GM12878 (cell line): ENCODE data around the gene PDE7B. TPM values are rescaled to one million over a fixed set of nuclear protein-coding genes. Genes with fewer than 3 reads are reported as not detected.

Experiments used
- ATAC-seq: fragments of 200-7000 bp; cut with Tn5 transposase; 3 replicates; pipeline ENCODE4 v1.9.1; 2020; ENCODE audit warnings: mild to moderate bottlenecking, moderate library complexity
- BruUV-seq: library from RNA; stranded (reverse); fragments of 400-500 nt; replicated peaks from 2 replicates; lab custom pipeline; 2021; lab: Mats Ljungman, UMichigan
- CTCF ChIA-PET: fragments of 300-600 bp; sonication (Branson Sonifier 250); formaldehyde crosslinking; extraction: SDS; loops from one replicate; lab custom pipeline; 2021; ENCODE audit warnings: inconsistent platforms; lab: Yijun Ruan, JAX
- POLR2A ChIA-PET: fragments of 350-600 bp; formaldehyde crosslinking; extraction: SDS; loops from one replicate; lab custom pipeline; 2021; ENCODE audit warnings: inconsistent platforms; lab: Charles Lee
- RAD21 ChIA-PET: fragments of 300-600 bp; sonication (Branson Sonifier 250); formaldehyde crosslinking; loops from one replicate; lab custom pipeline; 2023; ENCODE audit warnings: antibody characterized with exemption; ENCODE audit not compliant: unreplicated experiment; lab: Charles Lee
- SMC1A ChIA-PET: fragments of 300-600 bp; sonication (Branson Sonifier 250); formaldehyde crosslinking; loops from one replicate; lab custom pipeline; 2023; ENCODE audit not compliant: unreplicated experiment, uncharacterized antibody; lab: Charles Lee
- DNase-seq: peaks from one replicate; pipeline ENCODE4 v3.0.0-alpha.2; 2011; ENCODE audit warnings: low read depth, low spot score
- FAIRE-seq: peaks from 3 replicates; lab custom pipeline; 2011; peaks lifted over from hg19 to GRCh38; lab: Jason Lieb, UNC
- H2AFZ ChIP-seq: 2 replicates; pipeline ENCODE4 v1.6.0; 2011; ENCODE audit warnings: low read depth, low read length, control low read depth; ENCODE audit not compliant: control insufficient read depth
- H3K27ac ChIP-seq: 2 replicates; pipeline ENCODE4 v1.5.1; 2011; ENCODE audit warnings: control low read depth; ENCODE audit not compliant: control insufficient read depth, insufficient read depth
- H3K27me3 ChIP-seq, 2 experiments: replicated peaks in 1 of 2; 2 replicates each; pipeline versions ENCODE4 v1.6.0 to v1.6.1; 2011; ENCODE audit warnings: low read length in 1 of 2; ENCODE audit not compliant: control insufficient read depth in 2 of 2, insufficient read depth in 2 of 2
- H3K36me3 ChIP-seq, 2 experiments: 2 replicates each; pipeline ENCODE4 v1.5.1; 2011; ENCODE audit warnings: low read length in 1 of 2; ENCODE audit not compliant: control insufficient read depth in 2 of 2, insufficient read depth in 2 of 2
- H3K4me1 ChIP-seq: 2 replicates; pipeline ENCODE4 v1.6.1; 2011; ENCODE audit warnings: mild to moderate bottlenecking, low read length, moderate library complexity, mixed read lengths; ENCODE audit not compliant: control insufficient read depth, insufficient read depth
- H3K4me2 ChIP-seq: 2 replicates; pipeline ENCODE4 v1.6.0; 2011; ENCODE audit warnings: control low read depth; ENCODE audit not compliant: control insufficient read depth, insufficient read depth
- H3K4me3 ChIP-seq: fragments of 200-600 bp; sonication (generic); 2 replicates; pipeline ENCODE4 v1.5.1; 2016
- H3K79me2 ChIP-seq: 2 replicates; pipeline ENCODE4 v1.6.0; 2011; ENCODE audit warnings: low read length; ENCODE audit not compliant: control insufficient read depth, insufficient read depth
- H3K9ac ChIP-seq: 2 replicates; pipeline ENCODE4 v1.8.0; 2011; ENCODE audit warnings: low read length, control low read depth, mixed read lengths; ENCODE audit not compliant: control insufficient read depth, insufficient read depth
- H3K9me3 ChIP-seq: replicated peaks from 3 replicates; pipeline ENCODE4 v1.5.1; 2011; ENCODE audit warnings: mild to moderate bottlenecking, low read length; ENCODE audit not compliant: control insufficient read depth, insufficient read depth
- H4K20me1 ChIP-seq: 2 replicates; pipeline ENCODE4 v1.6.0; 2011; ENCODE audit not compliant: control insufficient read depth, insufficient read depth
- EED ChIP-seq: sonication (generic); IDR thresholded peaks from 2 replicates; pipeline ENCODE4 v1.6.1; 2016; ENCODE audit warnings: antibody characterized with exemption, low read depth
- EZH2 ChIP-seq: IDR thresholded peaks from 2 replicates; pipeline ENCODE4 v1.6.1; 2012; ENCODE audit warnings: low read depth, mild to moderate bottlenecking, control low read depth, inconsistent platforms, low read length, borderline replicate concordance; ENCODE audit not compliant: control insufficient read depth
- IKZF1 ChIP-seq: fragments of 450-650 bp; conservative IDR thresholded peaks from 2 replicates; pipeline ENCODE4 v1.6.1; 2017; ENCODE audit warnings: antibody characterized with exemption, mild to moderate bottlenecking
- KAT2A ChIP-seq: conservative IDR thresholded peaks from 2 replicates; pipeline ENCODE4 v1.6.1; 2011; ENCODE audit warnings: low read depth, low read length; ENCODE audit not compliant: control insufficient read depth
- KDM1A ChIP-seq: fragments of 200-600 bp; sonication (generic); IDR thresholded peaks from 2 replicates; pipeline ENCODE4 v1.6.1; 2016; ENCODE audit warnings: borderline replicate concordance
- MTA3 ChIP-seq: IDR thresholded peaks from 2 replicates; pipeline ENCODE4 v1.6.1; 2012; ENCODE audit warnings: low read length, inconsistent platforms, borderline replicate concordance
- MXI1 ChIP-seq: fragments of 150-350 bp; IDR thresholded peaks from 2 replicates; pipeline ENCODE4 v1.6.1; 2011; ENCODE audit warnings: low read depth, mild to moderate bottlenecking, inconsistent platforms, low read length, improper control_type of control experiment
- MYB ChIP-seq: fragments of 150-350 bp; IDR thresholded peaks from 2 replicates; pipeline ENCODE4 v1.6.1; 2014; ENCODE audit warnings: mild to moderate bottlenecking, low read depth, low read length, borderline replicate concordance
- NBN ChIP-seq: fragments of 450-650 bp; IDR thresholded peaks from 2 replicates; pipeline ENCODE4 v1.6.1; 2016
- NFYA ChIP-seq: IDR thresholded peaks from 2 replicates; pipeline ENCODE4 v1.6.1; 2011; ENCODE audit warnings: low read depth, mild to moderate bottlenecking, low read length, improper control_type of control experiment, borderline replicate concordance
- NR2C2 ChIP-seq: IDR thresholded peaks from 2 replicates; pipeline ENCODE4 v1.6.1; 2011; ENCODE audit warnings: borderline replicate concordance, low read depth; ENCODE audit not compliant: control insufficient read depth, insufficient read length
- SMAD1 ChIP-seq: fragments of 450-650 bp; IDR thresholded peaks from 2 replicates; pipeline ENCODE4 v1.6.1; 2018; ENCODE audit warnings: mild to moderate bottlenecking, low read depth; ENCODE audit not compliant: partially characterized antibody
- SREBF2 ChIP-seq: IDR thresholded peaks from 2 replicates; pipeline ENCODE4 v1.6.1; 2012; ENCODE audit warnings: mild to moderate bottlenecking, low read length
- SUZ12 ChIP-seq: fragments of 200-600 bp; sonication (generic); IDR thresholded peaks from one replicate; pipeline ENCODE4 v1.6.1; 2018; ENCODE audit warnings: antibody characterized with exemption, mild to moderate bottlenecking; ENCODE audit not compliant: unreplicated experiment
- TBL1XR1 ChIP-seq: IDR thresholded peaks from 2 replicates; pipeline ENCODE4 v1.6.1; 2012; ENCODE audit warnings: low read depth, low read length, improper control_type of control experiment
- WRNIP1 ChIP-seq: IDR thresholded peaks from 2 replicates; pipeline ENCODE4 v1.6.1; 2011; ENCODE audit warnings: low read depth, low read length, improper control_type of control experiment, borderline replicate concordance
- ZNF384 ChIP-seq: IDR thresholded peaks from 2 replicates; pipeline ENCODE4 v1.6.1; 2012; ENCODE audit warnings: low read depth, mild to moderate bottlenecking, low read length, improper control_type of control experiment, borderline replicate concordance
- ZNF622 ChIP-seq: fragments of 450-650 bp; IDR thresholded peaks from 2 replicates; pipeline ENCODE4 v1.6.1; 2017; ENCODE audit warnings: mild to moderate bottlenecking, inconsistent platforms
- ZZZ3 ChIP-seq: IDR thresholded peaks from 2 replicates; pipeline ENCODE4 v1.6.1; 2011; ENCODE audit warnings: low read depth; ENCODE audit not compliant: control insufficient read depth, insufficient read length
- WGBS: methylation state at CpG from one replicate; pipeline ENCODE4 v1.1.6; 2016; ENCODE audit warnings: low lambda C conversion rate; ENCODE audit not compliant: insufficient replicate concordance, insufficient coverage; ENCODE audit errors: missing lambda C conversion rate; 5-methylcytosine and 5-hydroxymethylcytosine counted together
- in situ Hi-C: fragments of 300-500 bp; cut with MboI; formaldehyde crosslinking; loops from 9 replicates; pipeline ENCODE4 v1.14.3; 2018; ENCODE audit warnings: mixed read lengths
- intact Hi-C: fragments of 100-400 bp; cut with micrococcal nuclease; formaldehyde crosslinking; loops from one replicate; pipeline ENCODE4 v1.14.2; 2022; ENCODE audit not compliant: unreplicated experiment
- polyA plus RNA-seq, 11 experiments: library from polyadenylated mRNA; depleted of rRNA in 4 of 11; unstranded in 6 of 11; stranded (reverse) in 5 of 11; fragments of >200 nt; fragmentation: Nextera tagmentation in 4 of 11; fragmentation: Illumina TruSeq in 1 of 11; extraction: Ambion mirVana in 4 of 11; extraction: Trizol in 1 of 11; gene quantifications; 1 replicate in 1 of 11; 2 replicates in 10 of 11; pipeline versions ENCODE4 v1.2.1 to v1.2.3, GENCODE V29; 2011 to 2016; ENCODE audit warnings: inconsistent platforms in 2 of 11, missing spikeins in 2 of 11, low read depth in 1 of 11
- total RNA-seq, 4 experiments: library from RNA; depleted of rRNA in 3 of 4; stranded (reverse); fragments of >200 nt in 3 of 4; fragmentation: Illumina TruSeq in 1 of 4; extraction: Trizol in 1 of 4; gene quantifications; 2 replicates each; pipeline versions ENCODE4 v1.2.1 to v1.2.3, GENCODE V29; 2013 to 2021
- TF ChIP-seq, protein P1 (sequence below): fragments of 450-650 bp; IDR thresholded peaks from 2 replicates; pipeline ENCODE4 v1.6.1; 2018; ENCODE audit warnings: borderline replicate concordance, mild to moderate bottlenecking; ENCODE audit not compliant: partially characterized antibody

Gene PDE7B
- total and polyA plus RNA-seq, 10 of the 15 experiments (the other 5 are each of a cell fraction or from before 2014, with no cell fraction given) = not detected

DNA sequence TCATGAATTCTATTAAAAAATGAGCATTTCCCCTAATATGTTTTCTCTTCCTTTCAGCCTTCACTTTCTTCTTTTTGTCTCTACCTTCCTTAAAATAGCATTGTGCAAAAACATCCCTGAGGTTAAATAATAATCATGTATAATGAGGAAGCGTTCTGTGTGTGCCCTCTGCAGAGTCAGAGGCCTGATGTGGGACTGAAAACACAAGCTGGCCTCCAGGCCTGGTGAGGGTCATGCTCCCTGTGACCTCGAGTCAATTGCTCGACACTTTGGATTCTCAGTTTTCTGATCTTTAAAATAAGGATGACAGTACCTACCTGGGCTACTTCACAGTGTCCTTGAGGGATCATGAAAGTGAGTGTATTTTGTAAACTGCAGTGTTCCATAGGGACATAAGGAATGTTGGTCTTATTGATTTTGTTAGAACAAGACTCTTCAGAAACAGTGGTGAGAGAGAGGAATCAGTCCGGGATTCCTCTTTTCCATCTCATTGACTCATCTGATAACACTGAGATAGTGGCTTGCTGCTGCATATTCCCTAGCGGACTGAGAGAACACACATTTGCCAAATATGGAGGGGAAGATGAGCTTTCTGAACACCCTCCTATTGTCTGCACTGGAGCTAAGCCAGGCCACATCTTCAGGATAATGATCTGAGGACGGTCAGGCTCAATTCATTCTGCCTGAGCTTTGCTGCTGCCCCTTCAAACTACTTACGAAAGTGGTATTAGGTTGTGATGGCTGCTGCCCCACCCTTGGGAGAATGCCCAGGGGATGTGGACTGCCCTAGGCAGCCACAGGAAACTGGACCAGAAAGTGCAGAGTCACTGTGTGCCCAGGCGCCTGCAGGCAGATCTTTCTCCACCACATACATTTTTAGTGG, 39.6 kb upstream of the PDE7B start:
- POLR2A ChIA-PET = no interaction called here
- in situ Hi-C loops (no loop called here), intact Hi-C loops (no loop called here)
- Histone ChIP-seq H3K27me3 (peaks cover 0 to 1% of the 10 kb centered on the region in 2 experiments; a peak in 1 of 4 replicates), H4K20me1 (no peaks in the 10 kb centered on the region), H3K27ac (no peak overlapping the region), H3K4me2 (no peak overlapping the region), H2AFZ (no peak overlapping the region), H3K9me3 (no peaks in the 10 kb centered on the region), H3K9ac (no peak overlapping the region), H3K79me2 (no peaks in the 10 kb centered on the region), H3K4me1 (no peaks in the 10 kb centered on the region), H3K36me3 (no peaks in the 10 kb centered on the region), H3K4me3 (no peak overlapping the region)
- 33% methylated on average over 8 of the region's 8 CpGs for WGBS
- FAIRE-seq = no peak
- TF ChIP-seq NFYA (no peak), MXI1 (no peak), EZH2 (no peak), SMAD1 (no peak), NBN (no peak), KDM1A (no peak), WRNIP1 (no peak), TBL1XR1 (no peak), SREBF2 (no peak), MTA3 (no peak), MYB (no peak), SUZ12 (no peak), KAT2A (no peak), ZNF384 (no peak), ZNF622 (no peak), ZZZ3 (no peak), NR2C2 (no peak), IKZF1 (no peak), EED (no peak)
- TF ChIP-seq, protein P1, sequence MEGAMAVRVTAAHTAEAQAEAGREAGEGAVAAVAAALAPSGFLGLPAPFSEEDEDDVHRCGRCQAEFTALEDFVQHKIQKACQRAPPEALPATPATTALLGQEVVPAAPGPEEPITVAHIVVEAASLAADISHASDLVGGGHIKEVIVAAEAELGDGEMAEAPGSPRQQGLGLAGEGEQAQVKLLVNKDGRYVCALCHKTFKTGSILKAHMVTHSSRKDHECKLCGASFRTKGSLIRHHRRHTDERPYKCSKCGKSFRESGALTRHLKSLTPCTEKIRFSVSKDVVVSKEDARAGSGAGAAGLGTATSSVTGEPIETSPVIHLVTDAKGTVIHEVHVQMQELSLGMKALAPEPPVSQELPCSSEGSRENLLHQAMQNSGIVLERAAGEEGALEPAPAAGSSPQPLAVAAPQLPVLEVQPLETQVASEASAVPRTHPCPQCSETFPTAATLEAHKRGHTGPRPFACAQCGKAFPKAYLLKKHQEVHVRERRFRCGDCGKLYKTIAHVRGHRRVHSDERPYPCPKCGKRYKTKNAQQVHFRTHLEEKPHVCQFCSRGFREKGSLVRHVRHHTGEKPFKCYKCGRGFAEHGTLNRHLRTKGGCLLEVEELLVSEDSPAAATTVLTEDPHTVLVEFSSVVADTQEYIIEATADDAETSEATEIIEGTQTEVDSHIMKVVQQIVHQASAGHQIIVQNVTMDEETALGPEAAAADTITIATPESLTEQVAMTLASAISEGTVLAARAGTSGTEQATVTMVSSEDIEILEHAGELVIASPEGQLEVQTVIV = no peak
- DNase-seq = no peak
- RAD21 ChIA-PET = no interaction called here
- CTCF ChIA-PET = no interaction called here
- SMC1A ChIA-PET = no interaction called here
- no TSS peak for BruUV-seq
- ATAC-seq = no peak
